ENCODE data around the gene PFKFB4. TPM values are rescaled to one million over a fixed set of nuclear protein-coding genes. Genes with fewer than 3 reads are reported as not detected.

PFKFB4 gene
- total RNA-seq, 1 donor from 2014 or later, result 19.4 TPM

GRCh38 chr3:48544141-48544540 lies 12.5 kb downstream of the PFKFB4 start:
- Mint-ChIP-seq H3K36me3 (peaks cover 22% of the 10 kb centered on the region), H3K4me1 (no peaks in the 10 kb centered on the region), H3K27ac (no peak overlapping the region), H3K9me3 (peaks cover 3% of the 10 kb centered on the region), H3K4me3 (no peak overlapping the region), H3K27me3 (ENCODE audit: low read depth) (no peaks in the 10 kb centered on the region)
- no peak for TF ChIP-seq CTCF (IDR thresholded peaks at IDR 0.05; ENCODE audit: unreplicated experiment)
- no peak for DNase-seq (ENCODE audit: low spot score in 2 of 2, unreplicated experiment in 2 of 2)

- H3K4me1 Mint-ChIP-seq, result no peaks in the 10 kb centered on the region
- H3K27ac Mint-ChIP-seq, result no peak overlapping the region
- H3K27me3 Mint-ChIP-seq (ENCODE audit: low read depth), result no peaks in the 10 kb centered on the region
- H3K4me3 Mint-ChIP-seq, result no peak overlapping the region
- peaks cover 3% of the 10 kb centered on the region for H3K9me3 Mint-ChIP-seq
- peaks cover 22% of the 10 kb centered on the region for H3K36me3 Mint-ChIP-seq
- TF ChIP-seq CTCF (IDR thresholded peaks at IDR 0.05; ENCODE audit: unreplicated experiment), result no peak
- no peak for DNase-seq (ENCODE audit: low spot score in 2 of 2, unreplicated experiment in 2 of 2)
Observed at GRCh38 chr3:48543271-48543866, 13.2 kb downstream of the PFKFB4 start.

- no peak overlapping the region for H3K27ac Mint-ChIP-seq
- DNase-seq (ENCODE audit: low spot score in 2 of 2, unreplicated experiment in 2 of 2), result no peak
- H3K4me3 Mint-ChIP-seq, result no peak overlapping the region
- peaks cover 44% of the 10 kb centered on the region for H3K36me3 Mint-ChIP-seq
- H3K27me3 Mint-ChIP-seq (ENCODE audit: low read depth), result no peaks in the 10 kb centered on the region
- no peak for TF ChIP-seq CTCF (IDR thresholded peaks at IDR 0.05; ENCODE audit: unreplicated experiment)
- H3K9me3 Mint-ChIP-seq, result peaks cover 3% of the 10 kb centered on the region
- H3K4me1 Mint-ChIP-seq, result no peaks in the 10 kb centered on the region
Observed at GRCh38 chr3:48538451-48538850, 18.2 kb downstream of the PFKFB4 start.

- peaks cover 39% of the 10 kb centered on the region for H3K36me3 Mint-ChIP-seq
- no peak for TF ChIP-seq CTCF (IDR thresholded peaks at IDR 0.05; ENCODE audit: unreplicated experiment)
- no peaks in the 10 kb centered on the region for H3K4me1 Mint-ChIP-seq
- DNase-seq (ENCODE audit: low spot score in 2 of 2, unreplicated experiment in 2 of 2), result no peak
- H3K9me3 Mint-ChIP-seq, result no peaks in the 10 kb centered on the region
- H3K4me3 Mint-ChIP-seq, result no peak overlapping the region
- no peak overlapping the region for H3K27ac Mint-ChIP-seq
- H3K27me3 Mint-ChIP-seq (ENCODE audit: low read depth), result no peaks in the 10 kb centered on the region
Observed at GRCh38 chr3:48536785-48537184, 19.8 kb downstream of the PFKFB4 start.

- Mint-ChIP-seq H3K4me1 (no peaks in the 10 kb centered on the region), H3K9me3 (no peaks in the 10 kb centered on the region), H3K4me3 (no peak overlapping the region), H3K36me3 (peaks cover 41% of the 10 kb centered on the region), H3K27ac (no peak overlapping the region), H3K27me3 (ENCODE audit: low read depth) (no peaks in the 10 kb centered on the region)
- DNase-seq (ENCODE audit: low spot score in 2 of 2, unreplicated experiment in 2 of 2), result no peak
- TF ChIP-seq CTCF (IDR thresholded peaks at IDR 0.05; ENCODE audit: unreplicated experiment), result no peak
Observed at GRCh38 chr3:48536116-48536515, 20.5 kb downstream of the PFKFB4 start.

GRCh38 chr3:48535578-48535977 lies 21.0 kb downstream of the PFKFB4 start:
- H3K4me3 Mint-ChIP-seq, result no peak overlapping the region
- H3K9me3 Mint-ChIP-seq, result no peaks in the 10 kb centered on the region
- no peaks in the 10 kb centered on the region for H3K27me3 Mint-ChIP-seq (ENCODE audit: low read depth)
- no peak for TF ChIP-seq CTCF (IDR thresholded peaks at IDR 0.05; ENCODE audit: unreplicated experiment)
- H3K4me1 Mint-ChIP-seq, result no peaks in the 10 kb centered on the region
- peaks cover 41% of the 10 kb centered on the region for H3K36me3 Mint-ChIP-seq
- H3K27ac Mint-ChIP-seq, result no peak overlapping the region
- DNase-seq (ENCODE audit: low spot score in 2 of 2, unreplicated experiment in 2 of 2), result no peak
